WTC11 (cell line): ENCODE results near the gene LARP1B. TPM values are rescaled to one million over a fixed set of nuclear protein-coding genes. Genes with fewer than 3 reads are reported as not detected.
"Not testable (repeated sequence)": the region's sequence is repeated elsewhere in the genome, so short reads cannot be mapped to it uniquely, and the experiment has no call there.

ENCODE experiments used
- ATAC-seq: fragments of 200-7000 bp; cut with Tn5 transposase; 2 replicates; pipeline ENCODE4 v1.10.0; 2021; ENCODE audit warnings: mild to moderate bottlenecking, moderate library complexity
- CTCF ChIA-PET: fragments of 300-600 bp; sonication (Branson Sonifier 250); formaldehyde crosslinking; loops from one replicate; lab custom pipeline; 2021; ENCODE audit warnings: antibody characterized with exemption; lab: Charles Lee
- POLR2A ChIA-PET: fragments of 350-600 bp; sonication (Branson Sonifier 250); formaldehyde crosslinking; loops from one replicate; lab custom pipeline; 2021; ENCODE audit warnings: antibody characterized with exemption; lab: Charles Lee
- DNase-seq: peaks from one replicate; pipeline ENCODE4 v3.0.0; 2021; ENCODE audit warnings: low spot score
- H3K27ac Mint-ChIP-seq: 2 replicates; pipeline ENCODE4 v1.8.0; 2021; ENCODE audit warnings: mixed read lengths
- H3K27me3 Mint-ChIP-seq: 2 replicates; pipeline ENCODE4 v1.8.0; 2021; ENCODE audit warnings: low read depth, mild to moderate bottlenecking, moderate library complexity, mixed read lengths
- H3K36me3 Mint-ChIP-seq: 2 replicates; pipeline ENCODE4 v1.8.0; 2021; ENCODE audit warnings: mixed read lengths
- H3K4me1 Mint-ChIP-seq: 2 replicates; pipeline ENCODE4 v1.8.0; 2022; ENCODE audit warnings: mixed read lengths
- H3K4me3 Mint-ChIP-seq: 2 replicates; pipeline ENCODE4 v1.8.0; 2021; ENCODE audit warnings: mild to moderate bottlenecking, moderate library complexity, mixed read lengths
- H3K9me3 Mint-ChIP-seq: 2 replicates; pipeline ENCODE4 v1.8.0; 2021; ENCODE audit warnings: mixed read lengths
- CDX4 ChIP-seq: fragments of 250-450 bp; sonication (Bioruptor Pico); IDR thresholded peaks from 2 replicates; pipeline ENCODE4 v1.9.0; 2021; ENCODE audit warnings: moderate library complexity, mild to moderate bottlenecking, inconsistent platforms, borderline replicate concordance
- CREB1 ChIP-seq: sonication (generic); formaldehyde crosslinking; IDR thresholded peaks from 2 replicates; pipeline ENCODE4 v1.8.0; 2023; ENCODE audit warnings: mild to moderate bottlenecking, missing genetic modification reagents
- E2F4 ChIP-seq: sonication (generic); formaldehyde crosslinking; IDR thresholded peaks from 2 replicates; pipeline ENCODE4 v1.8.1; 2022; ENCODE audit warnings: low read depth, mild to moderate bottlenecking, moderate library complexity, missing genetic modification reagents, borderline replicate concordance
- ERG ChIP-seq: fragments of 250-450 bp; sonication (Bioruptor Pico); IDR thresholded peaks from 2 replicates; pipeline ENCODE4 v1.8.0; 2021; ENCODE audit warnings: mild to moderate bottlenecking
- GABPB1 ChIP-seq: sonication (generic); formaldehyde crosslinking; IDR thresholded peaks from 2 replicates; pipeline ENCODE4 v1.8.1; 2023; ENCODE audit warnings: mild to moderate bottlenecking, missing genetic modification reagents
- GTF2I ChIP-seq: fragments of 250-450 bp; sonication (Bioruptor Pico); conservative IDR thresholded peaks from 2 replicates; pipeline ENCODE4 v1.4.0; 2021; ENCODE audit warnings: mild to moderate bottlenecking
- HMGA2 ChIP-seq: fragments of 250-450 bp; sonication (Bioruptor Pico); IDR thresholded peaks from 2 replicates; pipeline ENCODE4 v1.4.0; 2021; ENCODE audit warnings: mild to moderate bottlenecking, moderate library complexity
- JAZF1 ChIP-seq: fragments of 250-450 bp; sonication (Bioruptor Pico); IDR thresholded peaks from 2 replicates; pipeline ENCODE4 v1.9.0; 2021; ENCODE audit warnings: moderate library complexity, mild to moderate bottlenecking, inconsistent platforms
- MXD4 ChIP-seq: fragments of 250-450 bp; sonication (Bioruptor Pico); IDR thresholded peaks from 2 replicates; pipeline ENCODE4 v1.8.0; 2021; ENCODE audit warnings: mild to moderate bottlenecking, moderate library complexity, borderline replicate concordance
- MYBL2 ChIP-seq: sonication (generic); formaldehyde crosslinking; IDR thresholded peaks from 2 replicates; pipeline ENCODE4 v1.8.1; 2023; ENCODE audit warnings: mild to moderate bottlenecking, moderate library complexity, missing genetic modification reagents
- PRDM15 ChIP-seq: sonication (generic); formaldehyde crosslinking; IDR thresholded peaks from 2 replicates; pipeline ENCODE4 v1.8.0; 2022; ENCODE audit warnings: missing genetic modification reagents
- SMAD4 ChIP-seq: sonication (generic); formaldehyde crosslinking; IDR thresholded peaks from 2 replicates; pipeline ENCODE4 v1.8.0; 2022; ENCODE audit warnings: mild to moderate bottlenecking, missing genetic modification reagents
- ZNF121 ChIP-seq: sonication (generic); formaldehyde crosslinking; IDR thresholded peaks from 2 replicates; pipeline ENCODE4 v1.8.0; 2023; ENCODE audit warnings: missing genetic modification reagents
- ZNF425 ChIP-seq: fragments of 250-450 bp; sonication (Bioruptor Pico); conservative IDR thresholded peaks from 2 replicates; pipeline ENCODE4 v1.9.0; 2021; ENCODE audit warnings: mild to moderate bottlenecking
- ZNF671 ChIP-seq: fragments of 250-450 bp; sonication (Bioruptor Pico); IDR thresholded peaks from 2 replicates; pipeline ENCODE4 v1.8.0; 2021; ENCODE audit warnings: mild to moderate bottlenecking
- total RNA-seq: library from RNA; stranded (reverse); gene quantifications from 3 replicates; pipeline ENCODE4 v1.2.3, GENCODE V29; 2021

The LARP1B gene
- total RNA-seq, 1 experiment from 2014 or later: 35.6 TPM

- H3K36me3 Mint-ChIP-seq: peaks cover 22% of the 10 kb centered on the region
- H3K4me3 Mint-ChIP-seq: no peak overlapping the region
- ATAC-seq: no peak
- H3K4me1 Mint-ChIP-seq: peaks cover 7% of the 10 kb centered on the region
- TF ChIP-seq MYBL2 (CRISPR knock-in tag) (no peak), JAZF1 (no peak), ZNF121 (CRISPR knock-in tag) (no peak), PRDM15 (CRISPR knock-in tag) (no peak), GABPB1 (CRISPR knock-in tag) (no peak), ERG (CRISPR knock-in tag) (no peak), ZNF671 (CRISPR knock-in tag) (no peak), ZNF425 (no peak), MXD4 (CRISPR knock-in tag) (no peak), E2F4 (CRISPR knock-in tag) (no peak), CREB1 (CRISPR knock-in tag) (no peak), CDX4 (CRISPR knock-in tag) (no peak), HMGA2 (no peak), SMAD4 (CRISPR knock-in tag) (no peak), GTF2I (CRISPR knock-in tag) (no peak)
- no peaks in the 10 kb centered on the region for H3K27me3 Mint-ChIP-seq
- peaks cover 17% of the 10 kb centered on the region for H3K9me3 Mint-ChIP-seq
- ChIA-PET POLR2A (interaction anchor here (0.6 to 0.7 kb wide), 3 partner anchors 182 to 1942 kb away, joined by 3 to 6 read pairs (median 5); partner anchors contain the start of gene SCLT1), CTCF (interaction anchor here (0.6 to 1.5 kb wide), 2 partner anchors 23 to 226 kb away, joined by 3 read pairs; no protein-coding TSS in a partner anchor)
- no peak for DNase-seq
- H3K27ac Mint-ChIP-seq: no peak overlapping the region
These were observed 94.9 kb downstream of the LARP1B start for GRCh38 chr4:128155874-128156456.

GRCh38 chr4:128156472-128156871 is 95.4 kb downstream of the LARP1B start:
- Mint-ChIP-seq H3K9me3 (peaks cover 17% of the 10 kb centered on the region), H3K4me1 (peaks cover 12% of the 10 kb centered on the region), H3K36me3 (peaks cover 22% of the 10 kb centered on the region)
- H3K4me3 Mint-ChIP-seq, DNase-seq, ATAC-seq, H3K27me3 Mint-ChIP-seq, H3K27ac Mint-ChIP-seq: not testable (repeated sequence)
- ChIA-PET CTCF (interaction anchor here (1.5 kb wide), 1 partner anchor 22 kb away, joined by 3 read pairs; no protein-coding TSS in a partner anchor), POLR2A (interaction anchor here (0.6 to 0.7 kb wide), 4 partner anchors 182 to 1943 kb away, joined by 3 to 6 read pairs (median 4); partner anchors contain the start of gene SCLT1)
